HG03039 (cell line): ENCODE data around the gene CD300LB.

Experiments used
- ATAC-seq: cut with Tn5 transposase; IDR thresholded peaks from one replicate; pipeline ENCODE4 v1.9.1; 2021; ENCODE audit warnings: mild to moderate bottlenecking, moderate library complexity; ENCODE audit not compliant: unreplicated experiment

Gene CD300LB

DNA sequence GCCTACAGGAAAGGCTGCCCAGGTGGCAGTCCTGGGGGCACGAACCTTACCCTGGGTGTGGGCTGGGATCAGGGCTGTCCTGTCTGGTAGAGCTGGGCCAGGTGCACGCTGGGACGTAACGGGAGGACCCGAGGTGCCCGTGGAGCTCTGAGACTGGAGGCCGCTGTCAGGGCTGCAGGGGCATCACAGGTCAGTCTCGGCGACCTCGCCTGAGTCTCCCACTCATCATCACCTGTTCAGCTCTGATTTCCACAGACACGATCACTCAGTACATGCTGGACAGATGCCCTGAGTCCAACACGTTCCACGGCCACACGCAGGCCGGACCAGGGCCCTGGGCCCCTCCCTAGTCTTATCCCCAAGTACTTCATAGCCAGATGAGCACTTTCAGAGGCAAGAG is 19.3 kb upstream of the CD300LB start:
- no peak for ATAC-seq

- ATAC-seq = no peak
Measured at GRCh38 chr17:74549343-74549742, 18.1 kb upstream of the CD300LB start.

DNA sequence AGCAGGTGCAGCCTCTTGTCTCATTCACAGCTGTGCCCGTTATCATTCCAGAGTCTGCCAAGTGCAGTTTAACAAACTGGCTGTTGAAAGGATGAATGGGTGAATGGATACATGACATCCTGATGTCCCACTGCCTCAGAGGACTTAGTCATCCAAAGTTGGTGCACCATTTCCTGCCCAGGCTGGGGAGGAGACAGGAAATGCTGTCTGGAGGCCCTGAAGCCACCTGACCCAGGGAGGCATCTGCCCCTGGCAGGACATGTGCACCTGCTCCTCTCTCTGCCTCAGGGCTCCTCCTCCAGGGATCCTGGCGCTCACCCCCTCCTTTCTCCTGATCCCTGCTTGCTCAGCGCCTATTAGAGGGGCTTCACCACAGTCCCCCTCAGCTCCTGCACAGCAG is 16.5 kb upstream of the CD300LB start:
- no peak for ATAC-seq

DNA sequence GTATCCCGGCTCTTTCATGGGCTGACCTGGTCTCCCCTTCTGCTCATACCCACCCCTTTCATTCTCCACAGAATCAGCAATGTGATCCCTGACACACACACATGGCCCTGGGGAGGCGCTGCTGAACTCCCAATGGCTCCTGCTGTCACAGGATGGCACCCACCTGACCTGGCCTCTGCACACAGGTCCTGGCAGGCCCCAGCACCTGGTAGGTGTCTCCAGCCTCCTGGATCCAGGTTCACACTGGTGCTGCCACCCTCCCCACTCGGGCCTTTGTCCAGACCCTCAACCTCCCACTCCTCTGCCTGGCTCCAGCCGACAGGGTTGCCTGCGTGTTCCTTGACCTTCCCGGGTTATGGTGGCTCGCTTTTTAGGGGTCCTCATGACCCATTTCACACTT is 16.0 kb upstream of the CD300LB start:
- ATAC-seq = no peak

- no peak for ATAC-seq
Measured at GRCh38 chr17:74546586-74546985, 15.3 kb upstream of the CD300LB start.

GRCh38 chr17:74545843-74546230 is 14.6 kb upstream of the CD300LB start, which contains the start of gene CD300C:
TSS of gene CD300C (minus strand) at chr17:74546115. CDS start at chr17:74545782, 333 bp downstream.
- no peak for ATAC-seq

DNA sequence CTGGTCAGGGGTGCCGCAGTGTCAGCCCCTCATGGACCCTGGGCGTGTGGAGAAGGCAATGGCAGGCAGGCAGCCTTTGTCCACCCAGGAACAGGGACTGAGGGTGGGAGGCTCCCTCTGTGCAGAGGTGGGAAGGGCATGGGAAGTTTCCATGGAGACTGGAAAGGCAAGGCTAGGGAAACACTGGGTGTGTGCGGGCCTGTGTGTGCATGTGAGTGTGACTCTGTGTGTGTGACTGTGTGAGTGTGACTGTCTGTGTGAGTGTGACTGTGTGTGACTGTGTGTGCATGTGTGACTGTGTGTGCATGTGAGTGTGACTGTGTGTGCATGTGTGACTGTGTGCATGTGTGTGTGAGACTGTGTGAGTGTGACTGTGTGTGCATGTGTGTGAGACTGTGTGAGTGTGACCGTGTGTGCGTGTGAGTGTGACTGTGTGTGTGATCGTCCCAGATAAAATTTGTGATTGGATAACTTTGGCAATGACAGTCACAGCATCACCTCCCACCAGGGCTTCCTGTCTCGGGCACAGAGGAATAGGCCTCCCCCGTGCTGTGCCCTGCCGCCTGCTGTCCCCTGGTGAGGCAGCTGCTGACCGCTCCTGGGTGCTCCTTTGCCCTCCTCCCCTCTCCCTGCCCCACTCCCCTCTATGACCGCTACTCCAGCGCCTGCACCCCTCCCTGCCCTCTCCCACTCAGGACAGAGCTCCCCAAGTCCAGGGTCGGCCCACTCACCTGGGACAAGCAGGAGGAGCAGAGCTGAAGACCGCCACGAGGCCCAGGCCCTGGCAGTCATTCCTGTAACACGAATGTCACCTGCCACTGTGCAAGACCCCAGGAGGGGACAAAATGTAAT is 13.9 kb upstream of the CD300LB start:
- no peak for ATAC-seq

DNA sequence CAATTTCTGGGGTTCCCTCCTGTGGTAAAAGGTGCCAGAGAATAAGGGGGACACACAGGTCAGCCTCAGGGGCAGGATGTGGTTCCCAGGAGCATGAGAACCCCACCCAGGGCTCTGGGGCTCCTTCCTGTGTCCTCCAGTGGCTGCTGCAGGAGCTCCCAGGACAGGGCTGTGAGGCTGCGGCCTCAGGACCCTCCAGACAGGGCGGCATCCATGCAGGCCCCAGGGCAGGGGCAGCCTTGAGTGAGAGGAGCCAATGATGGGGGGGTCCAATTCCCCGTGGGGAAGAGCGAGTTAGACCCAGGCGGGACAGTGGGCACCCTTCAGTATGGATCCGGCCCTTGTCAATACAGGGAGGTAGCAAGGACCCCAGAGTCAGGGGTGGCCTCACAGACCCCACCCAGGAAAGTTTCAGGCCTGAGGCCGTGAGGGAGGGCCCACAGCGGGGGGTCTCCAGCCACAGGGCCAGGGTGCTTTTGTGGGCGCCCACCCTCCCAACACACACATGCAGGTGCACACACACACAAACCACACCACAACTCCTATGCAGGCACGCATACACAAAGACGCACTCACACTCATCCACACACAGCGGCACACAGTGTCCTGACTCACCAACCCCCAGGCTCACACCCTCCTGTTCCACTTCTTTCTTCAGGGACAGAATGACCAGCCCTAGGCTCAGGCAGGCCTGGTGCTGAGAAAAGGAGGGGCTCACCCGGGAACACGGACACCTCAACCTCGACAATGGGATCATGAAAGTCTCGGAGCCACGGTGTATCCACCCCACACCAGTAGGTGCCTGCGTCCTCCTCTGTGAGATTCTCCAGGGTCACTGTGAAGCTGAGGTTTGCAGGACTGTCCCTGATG is 12.9 kb upstream of the CD300LB start:
- no peak for ATAC-seq

DNA sequence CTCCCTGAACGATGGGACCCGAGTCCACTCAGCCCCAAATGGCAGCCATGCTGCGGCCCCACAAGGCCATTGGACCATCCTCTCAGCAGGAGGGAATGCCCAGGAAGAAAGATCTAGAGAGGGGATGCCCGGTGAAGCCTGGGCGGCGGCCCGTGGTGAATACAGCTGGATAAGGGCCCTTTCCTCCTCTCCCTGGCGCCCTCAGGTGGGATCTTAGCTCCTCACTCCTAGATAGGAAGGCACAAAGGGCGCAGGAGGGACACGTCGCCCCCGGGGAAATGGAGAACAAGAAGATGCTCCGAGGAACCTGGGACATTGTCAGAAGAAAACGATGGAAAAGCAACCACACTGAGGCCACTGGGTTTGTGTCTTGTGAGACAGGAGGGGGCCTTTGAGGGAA is 12.1 kb upstream of the CD300LB start:
- ATAC-seq = no peak

DNA sequence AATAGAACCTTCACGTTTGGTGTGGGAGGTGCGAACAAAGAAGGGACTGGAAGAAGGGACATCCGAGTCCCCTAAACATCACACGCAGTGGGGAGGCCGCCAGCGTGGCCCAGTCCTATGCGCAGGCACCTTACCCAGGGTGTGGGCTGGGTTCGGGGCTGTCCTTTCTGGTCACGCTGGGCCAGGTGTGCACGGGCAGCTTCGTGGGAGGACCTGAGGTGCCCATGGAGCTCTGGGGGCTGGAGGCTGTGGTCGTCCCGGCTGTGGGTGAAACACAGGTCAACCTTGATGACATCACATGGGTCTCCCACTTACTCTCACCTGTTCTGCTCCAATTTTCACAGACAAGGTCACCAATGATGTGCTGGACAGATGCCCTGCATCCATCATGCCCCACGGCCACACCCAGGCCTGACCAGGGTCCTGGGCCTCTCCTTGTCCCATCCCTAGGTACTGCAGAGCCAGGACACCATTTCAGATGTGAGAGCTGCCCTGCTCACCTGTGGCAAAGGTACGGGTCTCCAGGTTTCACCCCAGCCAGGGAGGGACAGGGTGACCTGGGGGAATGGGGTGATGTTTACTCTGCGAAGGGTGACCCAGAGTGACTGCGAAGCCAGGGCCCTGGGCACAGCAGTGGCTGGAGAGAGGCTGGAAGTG is 11.6 kb upstream of the CD300LB start:
- ATAC-seq = no peak

DNA sequence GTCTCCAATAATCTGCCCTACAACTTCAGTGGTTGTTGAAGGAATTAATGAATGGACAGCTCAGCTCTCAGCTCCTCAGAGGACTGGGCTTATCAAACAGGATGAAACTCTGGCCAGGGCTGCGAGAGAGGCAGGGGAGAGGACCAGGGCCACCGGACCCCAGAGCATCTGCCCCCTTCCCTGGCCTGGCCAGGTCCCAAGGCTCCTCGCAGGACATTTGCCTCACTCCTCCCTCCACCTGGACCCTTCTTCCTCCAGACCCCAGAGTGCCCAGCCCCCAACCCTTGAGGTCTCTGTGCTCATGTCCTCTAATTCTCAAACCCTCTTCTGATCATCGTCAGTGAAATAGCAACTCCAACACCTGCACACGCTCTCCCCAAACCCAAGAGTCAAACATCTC is 10.9 kb upstream of the CD300LB start:
- ATAC-seq = no peak

DNA sequence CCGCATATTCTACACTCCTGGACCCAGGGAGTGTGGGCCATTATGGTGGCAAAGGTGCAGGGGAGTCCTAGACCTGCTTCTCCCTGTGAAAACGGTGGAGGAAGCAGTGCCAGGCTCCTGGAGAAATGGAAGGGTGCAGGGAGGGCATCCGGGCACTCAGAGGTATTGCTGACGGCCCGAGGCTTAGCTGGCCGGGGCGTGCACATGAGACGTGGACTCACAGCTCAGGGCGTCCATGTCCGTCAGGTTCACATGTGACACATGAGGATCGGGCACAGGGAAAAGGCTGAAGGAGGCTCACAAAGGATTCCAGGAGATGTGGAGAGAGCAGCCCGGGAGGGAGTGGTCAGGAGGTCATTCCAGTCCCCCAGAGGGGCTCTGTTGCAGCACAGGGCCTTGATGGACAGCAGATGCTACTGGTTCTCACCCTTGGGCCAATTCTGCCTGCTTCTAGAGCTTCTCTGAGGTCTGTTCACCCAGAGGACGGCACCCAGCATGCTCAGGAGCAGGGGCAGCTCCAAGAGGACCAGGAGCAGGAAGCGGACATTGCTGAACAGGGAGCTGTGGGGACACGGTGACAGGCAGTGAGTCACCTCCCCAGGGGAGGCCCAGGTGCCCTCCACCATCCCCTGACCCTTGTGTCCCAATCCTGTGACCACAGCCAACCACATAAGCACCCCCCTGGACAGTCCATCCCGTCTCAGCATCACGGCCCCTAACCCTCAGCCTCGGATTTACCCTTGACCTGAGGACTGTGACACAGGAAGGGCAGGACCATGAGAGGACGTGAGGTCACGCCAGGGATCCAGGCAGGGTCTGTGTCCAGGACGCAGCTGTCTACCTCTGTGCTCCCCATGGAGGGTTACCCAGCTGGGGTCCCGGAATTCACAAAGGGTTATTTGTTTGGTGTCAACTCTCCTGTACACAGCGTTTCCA is 10.2 kb upstream of the CD300LB start:
- ATAC-seq = no peak

DNA sequence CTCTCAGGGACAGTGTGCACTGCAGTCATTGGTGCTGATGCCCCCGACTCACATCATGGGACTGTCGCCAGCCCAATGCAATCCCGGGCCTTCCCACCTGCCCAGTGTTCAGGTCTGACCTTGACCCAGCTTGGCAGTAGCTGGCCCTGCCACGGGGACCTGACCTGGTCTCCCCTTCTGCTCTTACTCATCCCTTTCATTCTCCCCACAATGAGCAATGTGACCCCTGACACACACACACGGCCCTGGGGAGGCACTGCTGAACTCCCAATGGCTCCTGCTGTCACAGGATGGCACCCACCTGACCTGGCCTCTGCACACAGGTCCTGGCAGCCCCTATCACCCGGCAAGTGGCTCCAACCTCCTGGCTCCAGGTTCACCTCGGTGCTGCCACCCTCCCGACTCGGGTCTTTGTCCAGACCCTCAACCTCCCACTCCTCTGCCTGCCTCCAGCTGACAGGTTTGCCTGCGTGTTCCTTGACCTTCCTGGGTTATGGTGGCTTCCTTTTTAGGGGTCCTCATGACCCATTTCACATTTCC is 8.1 kb upstream of the CD300LB start:
- ATAC-seq = no peak

DNA sequence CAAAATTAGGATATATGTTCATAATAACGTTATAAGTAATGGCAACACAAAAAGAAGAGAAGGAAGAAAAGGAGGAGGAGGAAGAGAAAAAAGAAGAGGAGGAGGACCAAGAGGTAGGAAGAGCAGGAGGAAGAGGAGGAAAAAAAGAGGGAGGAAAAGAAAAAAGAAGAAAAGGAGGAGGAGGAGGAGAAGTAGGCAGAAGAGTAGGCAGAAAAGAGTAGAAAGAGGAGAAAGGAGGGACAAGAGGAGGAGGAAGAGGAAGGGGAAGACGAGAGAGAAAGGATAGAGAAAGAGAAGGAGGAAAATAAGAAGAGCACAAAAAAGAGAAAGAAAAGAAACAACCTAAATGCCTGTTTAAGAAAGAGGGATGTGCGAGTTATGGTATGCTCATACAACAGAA is 5.6 kb upstream of the CD300LB start:
- no peak for ATAC-seq

GRCh38 chr17:74532115-74532514 is 840 bp upstream of the CD300LB start:
- ATAC-seq = no peak

DNA sequence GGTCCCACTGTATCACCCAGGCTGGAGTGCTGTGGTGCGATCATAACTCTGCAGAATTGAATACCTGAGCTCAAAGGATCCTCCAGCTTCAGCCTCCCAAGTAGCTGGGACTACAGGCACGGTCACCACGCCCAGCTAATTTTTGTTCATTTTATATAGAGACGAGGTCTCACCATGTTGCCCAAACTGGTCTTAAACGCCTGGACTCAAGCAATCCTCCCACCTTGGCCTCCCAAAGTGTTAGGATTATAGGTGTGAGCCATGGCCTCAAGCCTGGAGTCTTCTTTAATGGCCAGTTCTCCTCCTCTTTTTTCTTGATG is 484 bp downstream of the CD300LB start:
- no peak for ATAC-seq

DNA sequence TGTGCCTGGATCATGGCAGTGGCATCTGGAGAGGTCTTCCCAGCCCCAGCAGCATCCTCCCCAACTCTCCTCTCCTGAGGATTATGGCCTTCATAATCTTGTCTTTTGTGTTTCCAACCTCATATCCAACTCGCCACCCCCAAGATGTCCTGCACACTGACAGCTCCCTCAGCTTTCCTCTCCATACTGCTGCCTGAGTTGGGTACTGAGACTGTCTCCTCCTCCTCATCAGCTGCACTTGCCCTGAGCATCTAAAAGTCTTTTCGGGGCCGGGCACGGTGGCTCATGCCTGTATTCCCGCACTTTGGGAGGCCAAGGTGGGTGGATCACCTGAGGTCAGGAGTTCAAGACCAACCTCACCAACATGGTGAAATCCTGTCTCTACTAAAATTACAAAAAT is 2.0 kb downstream of the CD300LB start:
- no peak for ATAC-seq

DNA sequence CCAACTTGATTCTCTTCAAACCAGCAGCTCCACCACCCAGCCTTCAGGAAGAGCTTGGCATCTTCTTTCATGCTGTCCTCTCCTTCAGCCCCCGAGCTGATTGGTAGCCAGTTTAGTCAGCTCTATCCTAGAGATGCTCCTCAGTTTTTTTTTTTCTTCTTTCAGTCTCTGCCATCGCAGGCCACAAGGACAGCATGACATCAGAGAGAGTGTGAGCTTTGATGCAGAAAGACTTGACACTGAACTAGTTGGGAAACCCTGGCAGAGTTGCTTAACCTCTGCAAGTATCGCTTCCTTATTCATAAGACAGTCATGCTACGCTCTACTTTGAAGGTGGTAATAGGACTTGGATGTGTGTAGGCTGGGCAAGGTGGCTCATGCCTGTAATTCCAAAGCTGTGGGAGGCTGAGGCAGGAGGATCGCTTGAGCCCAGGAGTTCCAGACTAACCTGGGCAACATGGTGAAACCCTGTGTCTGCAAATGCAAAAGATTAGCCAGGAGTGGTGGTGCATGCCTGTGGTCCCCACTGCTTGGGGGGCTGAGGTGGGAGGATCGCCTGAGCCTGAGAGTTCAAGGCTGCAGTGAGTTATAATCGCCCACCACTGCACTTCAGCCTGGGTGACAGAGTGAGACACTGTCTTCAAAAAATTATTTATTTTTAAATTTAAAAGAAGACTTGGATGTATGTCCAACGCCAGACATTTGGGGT is 2.6 kb downstream of the CD300LB start:
- ATAC-seq = peak; percentile 65

GRCh38 chr17:74527756-74528155 is 3.5 kb downstream of the CD300LB start:
- ATAC-seq = no peak

DNA sequence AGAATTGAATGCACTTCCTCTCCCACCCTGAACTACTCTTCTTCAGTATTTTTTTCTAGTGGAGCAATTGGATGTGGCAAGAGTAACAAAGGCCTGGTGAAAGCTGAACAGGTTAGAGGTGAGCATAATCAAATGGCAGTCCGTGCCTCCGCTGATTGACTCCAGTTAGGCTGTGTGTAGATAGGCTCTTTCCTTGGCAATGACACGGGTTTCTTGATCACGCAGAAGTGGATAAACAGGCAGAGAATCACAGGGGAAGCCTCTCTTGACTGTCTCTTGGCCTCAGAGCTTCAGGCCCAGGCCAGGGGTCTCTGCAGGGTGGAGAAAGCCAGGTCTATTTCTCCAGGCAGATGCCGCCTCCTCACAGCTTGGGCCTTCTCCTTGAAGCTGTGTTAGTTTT is 4.2 kb downstream of the CD300LB start:
- ATAC-seq = no peak
